Measurements from ENCODE around the gene TMEM30B. TPM values are rescaled to one million over a fixed set of nuclear protein-coding genes. Genes with fewer than 3 reads are reported as not detected.
A peak's percentile ranks its signal among the peaks of the same experiment; 100 is the strongest.

Gene TMEM30B
- total and polyA plus RNA-seq, 2 experiments from 2014 or later = 0.32 to 0.45 TPM

DNA sequence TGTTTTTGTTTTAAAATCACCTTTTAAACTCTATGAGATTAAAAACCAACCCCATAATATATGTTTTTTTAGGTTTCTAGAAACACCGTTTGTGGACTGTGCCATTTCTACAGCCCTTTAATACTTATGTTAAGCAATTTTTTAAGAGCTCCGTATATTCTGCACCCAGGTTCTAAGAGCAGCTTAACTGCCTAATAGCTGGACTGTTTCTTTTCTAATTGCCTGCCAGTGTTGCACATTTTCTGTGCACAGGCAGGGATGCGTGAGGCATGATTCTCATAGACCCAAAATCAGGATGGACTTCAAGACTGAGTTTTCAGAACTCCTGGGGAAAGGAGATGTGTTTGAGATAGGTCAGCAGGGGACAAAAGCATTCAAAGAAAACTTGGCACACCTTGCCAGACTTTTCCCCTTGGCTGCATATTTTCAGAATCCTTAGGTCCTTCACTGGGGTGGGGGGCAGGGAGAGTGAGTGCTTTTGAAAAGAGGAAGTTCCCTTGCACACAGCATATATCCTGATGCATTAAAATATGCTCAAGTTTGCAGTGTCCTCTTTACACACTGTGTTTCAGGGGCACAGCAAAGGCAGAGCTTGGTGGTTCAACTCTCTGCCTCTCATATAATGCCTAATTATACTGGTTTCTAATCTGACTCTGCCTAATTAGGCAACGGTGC is 27.9 kb downstream of the TMEM30B start:
- no peak overlapping the region for H3K27ac ChIP-seq
- H3K9me3 ChIP-seq (ENCODE audit: low read depth) = no peaks in the 10 kb centered on the region
- no peaks in the 10 kb centered on the region for H3K36me3 ChIP-seq
- H3K4me1 ChIP-seq (ENCODE audit: low read depth) = peaks cover 11% of the 10 kb centered on the region
- DNase-seq (ENCODE audit: low read depth in 1 of 2, low spot score in 1 of 2) = no peak
- H3K27me3 ChIP-seq = no peaks in the 10 kb centered on the region
- no peak overlapping the region for H3K4me3 ChIP-seq
- TF ChIP-seq, protein P1, sequence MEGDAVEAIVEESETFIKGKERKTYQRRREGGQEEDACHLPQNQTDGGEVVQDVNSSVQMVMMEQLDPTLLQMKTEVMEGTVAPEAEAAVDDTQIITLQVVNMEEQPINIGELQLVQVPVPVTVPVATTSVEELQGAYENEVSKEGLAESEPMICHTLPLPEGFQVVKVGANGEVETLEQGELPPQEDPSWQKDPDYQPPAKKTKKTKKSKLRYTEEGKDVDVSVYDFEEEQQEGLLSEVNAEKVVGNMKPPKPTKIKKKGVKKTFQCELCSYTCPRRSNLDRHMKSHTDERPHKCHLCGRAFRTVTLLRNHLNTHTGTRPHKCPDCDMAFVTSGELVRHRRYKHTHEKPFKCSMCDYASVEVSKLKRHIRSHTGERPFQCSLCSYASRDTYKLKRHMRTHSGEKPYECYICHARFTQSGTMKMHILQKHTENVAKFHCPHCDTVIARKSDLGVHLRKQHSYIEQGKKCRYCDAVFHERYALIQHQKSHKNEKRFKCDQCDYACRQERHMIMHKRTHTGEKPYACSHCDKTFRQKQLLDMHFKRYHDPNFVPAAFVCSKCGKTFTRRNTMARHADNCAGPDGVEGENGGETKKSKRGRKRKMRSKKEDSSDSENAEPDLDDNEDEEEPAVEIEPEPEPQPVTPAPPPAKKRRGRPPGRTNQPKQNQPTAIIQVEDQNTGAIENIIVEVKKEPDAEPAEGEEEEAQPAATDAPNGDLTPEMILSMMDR (IDR thresholded peaks at IDR 0.05; ENCODE audit: low read depth, low read length) = no peak

DNA sequence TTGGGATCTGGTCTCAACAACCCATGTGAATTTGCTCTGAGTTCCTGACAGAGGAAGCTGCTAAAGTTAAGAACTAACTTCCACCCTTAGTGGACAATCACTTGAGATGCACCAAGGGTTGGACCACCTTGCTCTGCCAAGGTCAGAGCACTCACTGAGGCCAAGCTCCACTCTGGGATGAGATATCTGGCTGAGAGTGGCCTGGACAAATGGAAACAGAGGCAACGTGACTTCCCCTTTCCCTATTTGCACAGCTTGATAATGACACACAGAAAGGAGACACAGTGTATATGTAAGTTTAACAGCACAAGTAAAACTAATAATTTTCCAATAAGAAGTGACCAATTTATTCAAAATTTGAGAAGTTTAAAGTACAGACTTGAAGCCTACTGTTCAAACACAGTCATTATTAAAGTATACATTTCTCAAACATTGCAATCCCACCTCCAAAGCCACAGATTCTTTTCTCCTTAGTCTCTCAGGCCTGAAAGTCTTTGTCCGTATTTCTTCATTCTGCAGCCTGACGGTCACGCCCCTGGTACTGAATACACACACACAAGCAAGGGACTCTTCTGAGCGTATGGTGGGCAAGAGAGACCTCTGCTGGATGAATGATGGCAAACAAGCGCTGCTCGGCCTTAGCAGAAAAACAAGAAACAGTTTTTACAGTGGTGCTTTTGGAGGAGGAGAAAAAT is 28.6 kb downstream of the TMEM30B start:
- no peak overlapping the region for H3K27ac ChIP-seq
- no peaks in the 10 kb centered on the region for H3K36me3 ChIP-seq
- peak; percentile 84 to 95 for DNase-seq (ENCODE audit: low read depth in 1 of 2, low spot score in 1 of 2)
- TF ChIP-seq, protein P1 (IDR thresholded peaks at IDR 0.05; ENCODE audit: low read depth, low read length) = peak; percentile 91
- H3K4me1 ChIP-seq (ENCODE audit: low read depth) = peaks cover 4% of the 10 kb centered on the region
- no peaks in the 10 kb centered on the region for H3K27me3 ChIP-seq
- no peak overlapping the region for H3K4me3 ChIP-seq
- H3K9me3 ChIP-seq (ENCODE audit: low read depth) = no peaks in the 10 kb centered on the region

DNA sequence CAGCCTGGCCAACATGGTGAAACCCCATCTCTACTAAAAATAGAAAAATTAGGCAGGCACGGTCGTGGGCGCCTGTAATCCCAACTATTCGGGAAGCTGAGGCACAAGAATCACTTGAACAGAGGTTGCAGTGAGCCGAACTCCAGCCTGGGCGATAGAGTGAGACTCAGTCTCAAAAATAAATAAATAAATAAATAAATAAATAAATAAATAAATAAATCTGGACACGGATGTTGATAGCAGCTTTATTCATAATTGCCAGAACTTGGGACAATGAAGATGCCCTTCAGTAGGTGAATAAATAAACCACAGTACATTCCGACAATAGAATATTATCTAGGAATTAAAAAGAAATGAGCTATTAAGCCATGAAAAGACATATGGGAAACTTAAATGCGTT is 31.1 kb downstream of the TMEM30B start:
- no peaks in the 10 kb centered on the region for H3K36me3 ChIP-seq
- H3K27me3 ChIP-seq = no peaks in the 10 kb centered on the region
- no peaks in the 10 kb centered on the region for H3K4me1 ChIP-seq (ENCODE audit: low read depth)
- TF ChIP-seq, protein P1 (IDR thresholded peaks at IDR 0.05; ENCODE audit: low read depth, low read length) = no peak
- no peaks in the 10 kb centered on the region for H3K9me3 ChIP-seq (ENCODE audit: low read depth)
- H3K27ac ChIP-seq = no peak overlapping the region
- DNase-seq (ENCODE audit: low read depth in 1 of 2, low spot score in 1 of 2) = no peak
- H3K4me3 ChIP-seq = no peak overlapping the region

DNA sequence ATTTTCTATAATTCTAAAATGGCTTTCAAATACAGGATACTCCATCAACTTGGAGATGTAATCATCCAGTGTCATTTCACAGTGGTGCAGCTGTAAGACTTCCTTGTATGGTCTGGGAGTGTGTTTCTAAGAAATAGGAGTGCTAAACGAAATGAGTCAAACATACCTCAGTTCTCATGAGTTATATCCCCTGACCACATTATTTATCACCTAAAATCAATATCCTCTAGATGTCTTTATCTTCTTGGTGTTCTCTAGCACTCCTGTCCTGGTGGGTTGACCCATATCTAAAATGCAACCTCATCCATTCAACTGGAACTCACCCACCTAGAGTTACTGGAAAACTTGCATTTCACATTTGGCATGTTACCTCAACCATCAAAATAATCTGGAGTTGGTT is 33.2 kb downstream of the TMEM30B start:
- Histone ChIP-seq H3K36me3 (no peaks in the 10 kb centered on the region), H3K9me3 (ENCODE audit: low read depth) (no peaks in the 10 kb centered on the region), H3K4me1 (ENCODE audit: low read depth) (no peaks in the 10 kb centered on the region), H3K4me3 (no peak overlapping the region), H3K27ac (no peak overlapping the region), H3K27me3 (no peaks in the 10 kb centered on the region)
- no peak for DNase-seq (ENCODE audit: low read depth in 1 of 2, low spot score in 1 of 2)
- TF ChIP-seq, protein P1 (IDR thresholded peaks at IDR 0.05; ENCODE audit: low read depth, low read length) = no peak

DNA sequence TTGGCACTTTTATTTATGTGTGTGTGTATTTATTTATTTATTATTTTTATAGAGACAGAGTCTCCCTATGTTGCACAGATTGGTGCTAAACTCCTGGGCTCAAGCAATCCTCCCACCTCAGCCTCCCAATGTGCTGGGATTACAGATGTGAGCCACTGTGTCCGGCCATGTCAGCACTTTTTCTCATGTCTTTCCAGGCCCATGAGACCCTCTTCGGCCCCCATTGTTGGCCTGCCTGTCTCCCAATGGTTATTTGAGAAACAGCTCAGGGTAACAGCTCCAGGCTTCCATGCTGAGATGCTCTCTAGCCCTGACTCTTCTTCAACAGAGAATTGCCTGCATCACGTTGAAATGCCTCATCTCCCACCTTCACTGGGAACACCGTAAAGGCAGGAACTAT is 34.4 kb downstream of the TMEM30B start:
- Histone ChIP-seq H3K9me3 (ENCODE audit: low read depth) (no peaks in the 10 kb centered on the region), H3K36me3 (no peaks in the 10 kb centered on the region), H3K4me1 (ENCODE audit: low read depth) (no peaks in the 10 kb centered on the region), H3K4me3 (no peak overlapping the region), H3K27me3 (no peaks in the 10 kb centered on the region), H3K27ac (no peak overlapping the region)
- no peak for DNase-seq (ENCODE audit: low read depth in 1 of 2, low spot score in 1 of 2)
- TF ChIP-seq, protein P1 (IDR thresholded peaks at IDR 0.05; ENCODE audit: low read depth, low read length) = no peak

Measured in cardiac muscle cell (in vitro differentiated cells and primary cell).